K562 (cell line): ENCODE measurements around the gene SCRG1. TPM values are rescaled to one million over a fixed set of nuclear protein-coding genes. Genes with fewer than 3 reads are reported as not detected.

Experiments
- ATAC-seq: fragments of 200-7000 bp; cut with Tn5 transposase; 3 replicates; pipeline ENCODE4 v1.9.1; 2020; ENCODE audit warnings: moderate library complexity
- BruUV-seq: library from RNA; stranded (reverse); fragments of 400-500 nt; replicated peaks from 2 replicates; lab custom pipeline; 2021; lab: Mats Ljungman, UMichigan
- CTCF ChIA-PET: fragments of 300-600 bp; formaldehyde crosslinking; extraction: SDS; loops from one replicate; lab custom pipeline; 2021; ENCODE audit warnings: low intra/inter-chr PET ratio; lab: Yijun Ruan, JAX
- POLR2A ChIA-PET: fragments of 300-600, 350-650 bp; sonication (Branson Sonifier 250); formaldehyde crosslinking; extraction: SDS; loops from one replicate; lab custom pipeline; 2021; ENCODE audit warnings: antibody characterized with exemption, inconsistent platforms; lab: Yijun Ruan, JAX
- DNase-seq, 4 experiments: peaks; one replicate each; pipeline versions ENCODE4 v3.0.0 to v3.0.0-alpha.2; 2011 to 2018; ENCODE audit warnings: low spot score in 3 of 4, mixed read lengths in 3 of 4; ENCODE audit errors: extremely low read depth in 1 of 4
- FAIRE-seq: peaks from 2 replicates; lab custom pipeline; 2011; peaks lifted over from hg19 to GRCh38; lab: Jason Lieb, UNC
- H2AFZ ChIP-seq: 2 replicates; pipeline ENCODE4 v1.6.0; 2011; ENCODE audit warnings: low read depth, low read length, control low read depth, inconsistent platforms
- H3K27ac ChIP-seq: fragments of 200-600 bp; 3 replicates; pipeline ENCODE4 v1.8.0; 2011; ENCODE audit warnings: low read depth, mild to moderate bottlenecking, control low read depth, inconsistent platforms, low read length, moderate library complexity, mixed read lengths; ENCODE audit errors: extremely low read depth
- H3K27me3 ChIP-seq, 2 experiments: fragments of 300-600 bp in 1 of 2; 2 replicates in 1 of 2; 3 replicates in 1 of 2; pipeline versions ENCODE4 v1.6.0 to v1.8.0; 2011; ENCODE audit warnings: inconsistent platforms in 2 of 2, low read length in 2 of 2, mild to moderate bottlenecking in 1 of 2, mixed read lengths in 1 of 2, moderate library complexity in 1 of 2; ENCODE audit not compliant: control insufficient read depth in 2 of 2, insufficient read depth in 2 of 2
- H3K36me3 ChIP-seq: fragments of 300-600 bp; 3 replicates; pipeline ENCODE4 v1.8.0; 2011; ENCODE audit warnings: mild to moderate bottlenecking, low read length, inconsistent platforms; ENCODE audit not compliant: control insufficient read depth, insufficient read depth
- H3K4me1 ChIP-seq, 2 experiments: fragments of 200-600 bp in 1 of 2; replicated peaks in 1 of 2; 2 replicates in 1 of 2; 3 replicates in 1 of 2; pipeline versions ENCODE4 v1.5.1 to v1.8.0; 2011; ENCODE audit warnings: inconsistent platforms in 2 of 2, low read length in 2 of 2, mild to moderate bottlenecking in 1 of 2, mixed read lengths in 1 of 2, moderate library complexity in 1 of 2; ENCODE audit not compliant: control insufficient read depth in 2 of 2, insufficient read depth in 2 of 2
- H3K4me2 ChIP-seq: 2 replicates; pipeline ENCODE4 v1.6.1; 2011; ENCODE audit warnings: low read length, control low read depth, inconsistent platforms, mixed read lengths; ENCODE audit not compliant: insufficient read depth
- H3K4me3 ChIP-seq: fragments of 200-600 bp; sonication (generic), shearing (Covaris generic); 2 replicates; pipeline ENCODE4 v1.5.1; 2016; ENCODE audit warnings: control low read depth, inconsistent platforms
- H3K79me2 ChIP-seq: fragments of 200-600 bp; 3 replicates; pipeline ENCODE4 v1.8.0; 2011; ENCODE audit warnings: low read length, inconsistent platforms; ENCODE audit not compliant: control insufficient read depth, insufficient read depth
- H3K9ac ChIP-seq, 2 experiments: 2 replicates each; pipeline versions ENCODE4 v1.6.0 to v1.6.1; 2011; ENCODE audit warnings: low read depth in 2 of 2, low read length in 2 of 2, control low read depth in 1 of 2, inconsistent platforms in 1 of 2, mild to moderate bottlenecking in 1 of 2, mixed read lengths in 1 of 2; ENCODE audit not compliant: insufficient read depth in 1 of 2
- H3K9me1 ChIP-seq: one replicate; pipeline ENCODE4 v1.6.0; 2011; ENCODE audit warnings: inconsistent platforms, mild to moderate bottlenecking, low read length, moderate library complexity; ENCODE audit not compliant: control insufficient read depth, insufficient read depth
- H3K9me3 ChIP-seq: replicated peaks from 2 replicates; pipeline ENCODE4 v1.5.1; 2011; ENCODE audit warnings: low read depth, low read length, inconsistent platforms; ENCODE audit not compliant: control insufficient read depth, insufficient read depth
- H4K20me1 ChIP-seq: replicated peaks from 2 replicates; pipeline ENCODE4 v1.6.1; 2011; ENCODE audit warnings: low read length, inconsistent platforms, mixed read lengths; ENCODE audit not compliant: control insufficient read depth, insufficient read depth
- ATF6 ChIP-seq: sonication (generic); formaldehyde crosslinking; IDR thresholded peaks from 2 replicates; pipeline ENCODE4 v1.4.0; 2020; ENCODE audit warnings: mild to moderate bottlenecking, missing genetic modification reagents
- BDP1 ChIP-seq: IDR thresholded peaks from 3 replicates; pipeline ENCODE4 v1.6.1; 2011; ENCODE audit not compliant: insufficient read length, insufficient read depth
- DMBX1 ChIP-seq: fragments of 250-450 bp; sonication (Bioruptor Pico); IDR thresholded peaks from 2 replicates; pipeline ENCODE4 v1.8.0; 2022; ENCODE audit warnings: inconsistent platforms, mild to moderate bottlenecking, moderate library complexity, borderline replicate concordance
- PML ChIP-seq: IDR thresholded peaks from 2 replicates; pipeline ENCODE4 v1.6.1; 2012; ENCODE audit warnings: low read length, inconsistent platforms
- POLR2AphosphoS5 ChIP-seq: IDR thresholded peaks from 2 replicates; pipeline ENCODE4 v1.6.1; 2011; ENCODE audit warnings: mild to moderate bottlenecking, low read depth, low read length, moderate library complexity; ENCODE audit not compliant: control insufficient read depth, insufficient read depth
- RBFOX2 ChIP-seq: fragments of 200-400 bp; formaldehyde crosslinking; IDR thresholded peaks from 2 replicates; pipeline ENCODE4 v1.6.1; 2017; ENCODE audit warnings: low read depth, mild to moderate bottlenecking, low read length, moderate library complexity
- STAG1 ChIP-seq: sonication (generic); formaldehyde crosslinking; IDR thresholded peaks from 2 replicates; pipeline ENCODE4 v1.5.0; 2020; ENCODE audit warnings: missing genetic modification reagents, borderline replicate concordance
- TAF1 ChIP-seq: IDR thresholded peaks from 2 replicates; pipeline ENCODE4 v1.6.1; 2011; ENCODE audit warnings: mild to moderate bottlenecking, low read length, moderate library complexity; ENCODE audit not compliant: insufficient read depth, control insufficient read depth, severe bottlenecking; ENCODE audit errors: extremely low read depth
- TAL1 ChIP-seq: fragments of 450-650 bp; IDR thresholded peaks from 2 replicates; pipeline ENCODE4 v1.6.1; 2016; ENCODE audit warnings: mild to moderate bottlenecking
- TFAP4 ChIP-seq: sonication (generic); formaldehyde crosslinking; IDR thresholded peaks from 2 replicates; pipeline ENCODE4 v1.8.0; 2022; ENCODE audit warnings: missing genetic modification reagents, mild to moderate bottlenecking, moderate library complexity, borderline replicate concordance
- VEZF1 ChIP-seq: fragments of 200-800 bp; sonication (Bioruptor generic); IDR thresholded peaks from 2 replicates; pipeline ENCODE4 v1.6.1; 2017; ENCODE audit warnings: missing genetic modification characterization, missing compliant biosample characterization
- ZNF212 ChIP-seq: fragments of 450-650 bp; formaldehyde crosslinking; IDR thresholded peaks from 2 replicates; pipeline ENCODE4 v1.4.0; 2020; ENCODE audit warnings: mild to moderate bottlenecking
- ZNF395 ChIP-seq: fragments of 200-800 bp; sonication (Bioruptor generic); IDR thresholded peaks from 2 replicates; pipeline ENCODE4 v1.6.1; 2017; ENCODE audit warnings: missing genetic modification characterization, missing compliant biosample characterization
- ZNF695 ChIP-seq: fragments of 450-650 bp; formaldehyde crosslinking; IDR thresholded peaks from 2 replicates; pipeline ENCODE4 v1.4.0; 2020; ENCODE audit warnings: mild to moderate bottlenecking, moderate library complexity
- ZSCAN29 ChIP-seq: fragments of 450-650 bp; IDR thresholded peaks from 2 replicates; pipeline ENCODE4 v1.6.1; 2017
- WGBS: fragments of 100-300 bp; shearing (Covaris generic); methylation state at CpG from one replicate; pipeline ENCODE4 v1.1.6; 2016; ENCODE audit warnings: low coverage, mixed read lengths; ENCODE audit not compliant: insufficient coverage; ENCODE audit errors: missing lambda C conversion rate; 5-methylcytosine and 5-hydroxymethylcytosine counted together
- in situ Hi-C: fragments of 300-500 bp; cut with MboI; formaldehyde crosslinking; loops from 4 replicates; pipeline ENCODE4 v1.15.0; 2018; ENCODE audit warnings: inconsistent platforms, mixed read lengths
- intact Hi-C: fragments of 100-400 bp; cut with micrococcal nuclease; formaldehyde crosslinking; loops from 2 replicates; pipeline ENCODE4 v1.14.2; 2022
- polyA plus RNA-seq, 8 experiments: library from polyadenylated mRNA; depleted of rRNA in 4 of 8; stranded (reverse) in 5 of 8; unstranded in 3 of 8; fragments of >200 nt; fragmentation: Nextera tagmentation in 2 of 8; fragmentation: Illumina TruSeq in 1 of 8; extraction: Ambion mirVana in 2 of 8; extraction: Trizol in 1 of 8; gene quantifications; 2 replicates each; pipeline versions ENCODE4 v1.2.1 to v1.2.3, GENCODE V29; 2011 to 2014; ENCODE audit warnings: inconsistent platforms in 1 of 8, missing spikeins in 1 of 8
- total RNA-seq, 7 experiments: library from RNA; depleted of rRNA in 6 of 7; stranded (reverse); fragments of >200 nt in 6 of 7; fragmentation: Illumina TruSeq in 2 of 7; extraction: Trizol in 2 of 7; gene quantifications; 2 replicates each; pipeline versions ENCODE4 v1.2.1 to v1.2.3, GENCODE V29; 2011 to 2021; ENCODE audit warnings: low replicate concordance in 1 of 7

The SCRG1 gene
- total and polyA plus RNA-seq, 9 of the 15 experiments (the other 6 are each of a cell fraction or from before 2014, with no cell fraction given): 0.01 TPM; not detected in 7

GRCh38 chr4:173370130-173370476 lies 28.8 kb downstream of the SCRG1 start:
- TSS peak; percentile 69 for BruUV-seq
- DNase-seq: peak; percentile 23 to 66 (median 46)
- CTCF ChIA-PET: no interaction called here
- no peak for TF ChIP-seq BDP1
- TF ChIP-seq PML: no peak
- no peak for TF ChIP-seq DMBX1 (CRISPR knock-in tag)
- TF ChIP-seq POLR2AphosphoS5: no peak
- no peak for TF ChIP-seq TFAP4
- no peak for TF ChIP-seq STAG1 (CRISPR knock-in tag)
- peak; percentile 10 for TF ChIP-seq ZNF395 (CRISPR knock-in tag)
- no peak for TF ChIP-seq TAL1
- TF ChIP-seq ZSCAN29: no peak
- peak; percentile 84 for TF ChIP-seq VEZF1
- TF ChIP-seq RBFOX2: 0 out of 2 replicates have a peak, but pooled peaks have one; percentile 6
- TF ChIP-seq ATF6 (CRISPR knock-in tag): 0 out of 2 replicates have a peak, but pooled peaks have one; percentile 22
- no peak for TF ChIP-seq ZNF212 (CRISPR knock-in tag)
- TF ChIP-seq TAF1: peak; percentile 1
- no peak for TF ChIP-seq ZNF695

More at GRCh38 chr4:173370130-173370476, 28.8 kb downstream of the SCRG1 start:
- H2AFZ ChIP-seq: peak overlapping the region; percentile 94
- H3K9me1 ChIP-seq: no peaks in the 10 kb centered on the region
- peaks cover 13% of the 10 kb centered on the region for H3K36me3 ChIP-seq
- WGBS: 0% methylated on average over 13 of the region's 14 CpGs
- no peak for FAIRE-seq
- peak overlapping the region; percentile 94 for H3K4me2 ChIP-seq
- no peaks in the 10 kb centered on the region for H3K9me3 ChIP-seq
- H3K27me3 ChIP-seq: no peaks in the 10 kb centered on the region
- no peaks in the 10 kb centered on the region for H4K20me1 ChIP-seq
- peaks cover 3 to 6% of the 10 kb centered on the region in 2 experiments; a peak in 3 of 5 replicates for H3K4me1 ChIP-seq
- peak overlapping the region; percentile 94 for H3K27ac ChIP-seq
- in situ Hi-C loops: no loop called here
- H3K9ac ChIP-seq: peak overlapping the region; percentile 92 to 96
- ATAC-seq: peak; percentile 21
- H3K4me3 ChIP-seq: peak overlapping the region; percentile 81
- POLR2A ChIA-PET: interaction anchor here (1.0 to 7.6 kb wide), 3 partner anchors 15 to 37 kb away, joined by 3 to 123 read pairs (median 3); partner anchors contain the start of gene HMGB2
- peaks cover 46% of the 10 kb centered on the region for H3K79me2 ChIP-seq
- intact Hi-C loops: loop anchor here (2.0 to 5.0 kb wide), 2 partner anchors 47 to 88 kb away; no protein-coding TSS in a partner anchor
